HG02943 (cell line): Measurements from ENCODE around the gene ALX4.

ENCODE experiments used
- ATAC-seq: cut with Tn5 transposase; IDR thresholded peaks from one replicate; pipeline ENCODE4 v1.9.1; 2021; ENCODE audit warnings: mild to moderate bottlenecking, low read depth, moderate library complexity; ENCODE audit not compliant: unreplicated experiment

The ALX4 gene

DNA sequence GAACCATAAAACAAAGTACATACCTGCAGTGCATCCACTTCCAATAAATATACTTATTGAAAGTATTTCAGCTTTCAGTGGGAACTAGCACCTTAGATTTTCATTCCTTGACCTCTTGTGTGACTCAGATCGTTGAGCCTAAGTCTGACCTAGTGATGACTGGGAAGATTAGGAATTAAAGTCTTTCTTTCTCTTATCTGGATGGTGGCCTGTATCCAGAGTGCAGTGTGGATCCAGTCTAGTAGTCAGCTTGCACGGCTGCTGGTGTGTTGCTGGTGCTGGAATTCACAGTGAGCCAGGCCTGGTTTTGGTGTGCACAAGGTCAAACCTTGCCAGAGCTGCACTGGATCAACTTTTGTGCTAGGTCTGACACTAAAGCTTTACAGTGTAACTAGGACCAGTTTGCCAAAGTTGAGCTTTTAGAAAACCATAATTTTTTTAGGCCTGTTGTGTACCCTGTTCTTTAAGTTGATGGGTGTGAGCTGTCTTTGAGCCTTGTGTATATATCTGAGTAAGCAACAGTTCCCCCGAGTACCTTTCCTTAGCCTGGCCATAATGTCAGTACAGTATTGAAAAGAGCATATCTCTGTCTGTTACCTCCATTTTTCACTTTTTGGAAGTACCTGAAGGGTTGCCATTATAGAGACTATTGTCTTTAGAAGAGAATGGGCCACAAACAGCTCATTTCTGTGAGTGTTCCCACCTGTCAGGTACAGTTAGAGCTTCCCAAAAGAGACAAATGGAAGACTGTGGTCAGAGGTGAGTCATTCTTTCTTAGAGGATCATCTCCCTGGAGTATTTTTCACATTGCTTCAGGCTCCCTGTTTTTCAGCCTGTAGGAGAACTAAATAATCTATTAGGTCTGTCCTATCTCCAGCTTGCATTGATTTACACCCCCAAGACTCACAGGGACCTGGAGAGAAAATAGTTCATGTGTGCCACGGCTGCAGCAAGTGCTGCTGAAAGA is 89.8 kb downstream of the ALX4 start:
- ATAC-seq, result no peak

DNA sequence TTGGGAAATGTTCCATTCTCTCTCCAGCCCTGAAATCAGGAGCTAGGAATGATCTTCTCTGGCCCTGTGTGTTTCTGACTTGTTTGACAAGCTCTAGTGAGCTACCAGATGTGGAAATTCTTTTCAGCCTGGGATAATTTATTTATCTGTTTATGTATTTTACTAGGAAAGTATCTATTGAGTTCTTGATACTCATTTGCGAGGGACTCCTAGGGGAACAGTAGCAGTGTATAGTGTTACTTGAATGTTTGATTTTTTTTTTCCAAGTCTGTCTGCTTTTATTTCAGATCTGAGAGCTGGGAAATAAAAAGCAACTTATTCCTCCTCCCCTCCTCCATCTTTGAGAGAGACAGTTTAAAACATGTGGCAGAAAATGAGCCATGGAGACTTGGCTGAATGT is 92.5 kb downstream of the ALX4 start:
- no peak for ATAC-seq

DNA sequence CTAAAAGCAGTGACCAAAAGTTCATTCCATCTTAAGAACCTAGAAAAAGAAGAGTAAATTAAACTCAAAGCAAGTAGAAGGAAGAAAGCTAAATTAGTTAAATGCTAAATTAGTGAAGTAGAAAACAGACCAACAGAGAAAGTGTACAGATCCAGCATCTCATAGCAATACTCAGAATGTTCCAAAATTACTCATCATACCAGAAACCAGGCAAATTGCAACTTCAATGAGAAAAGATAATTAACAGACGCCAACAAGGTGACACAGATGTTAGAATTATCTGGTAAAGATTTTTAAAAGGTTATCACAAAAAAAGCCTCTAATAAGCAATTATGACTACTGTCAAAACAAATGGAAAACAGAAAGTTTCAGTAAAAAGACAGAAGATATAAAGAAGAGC is 96.8 kb downstream of the ALX4 start:
- no peak for ATAC-seq

DNA sequence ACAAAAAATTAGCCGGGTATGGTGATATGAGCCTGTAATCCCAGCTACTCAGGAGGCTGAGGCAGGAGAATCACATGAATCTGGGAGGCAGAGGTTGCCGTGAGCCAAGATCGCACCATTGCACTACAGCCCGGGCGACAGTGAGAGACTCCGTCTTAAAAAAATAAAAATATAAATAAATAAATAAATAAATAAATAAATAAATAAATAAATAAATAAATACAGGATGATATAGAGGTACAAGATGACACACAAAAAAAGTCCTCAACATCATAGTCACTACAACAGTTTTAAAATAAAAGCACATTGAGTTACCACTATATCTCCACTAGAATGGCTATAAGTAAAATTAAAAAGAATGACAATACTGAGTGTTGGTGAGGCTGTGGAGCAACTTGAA is 97.8 kb downstream of the ALX4 start:
- no peak for ATAC-seq
